IPS-18a (cell line): Measurements from ENCODE around the gene CA7.
"Not testable (repeated sequence)": the region's sequence is repeated elsewhere in the genome, so short reads cannot be mapped to it uniquely, and the experiment has no call there.

Experiments used
- H3K27ac ChIP-seq: one replicate; pipeline ENCODE4 v1.5.1; 2013; ENCODE audit warnings: low read length
- H3K27me3 ChIP-seq: one replicate; pipeline ENCODE4 v1.6.1; 2013; ENCODE audit warnings: mild to moderate bottlenecking, low read length; ENCODE audit not compliant: control insufficient read depth, insufficient read depth
- H3K36me3 ChIP-seq: one replicate; pipeline ENCODE4 v1.6.1; 2013; ENCODE audit warnings: low read depth, low read length; ENCODE audit not compliant: control insufficient read depth
- H3K4me1 ChIP-seq: one replicate; pipeline ENCODE4 v1.6.1; 2013; ENCODE audit warnings: low read depth, low read length; ENCODE audit not compliant: control insufficient read depth
- H3K4me3 ChIP-seq: one replicate; pipeline ENCODE4 v1.5.1; 2013; ENCODE audit warnings: low read length
- H3K9ac ChIP-seq: one replicate; pipeline ENCODE4 v1.6.1; 2013; ENCODE audit warnings: mild to moderate bottlenecking, low read length, moderate library complexity
- H3K9me3 ChIP-seq: one replicate; pipeline ENCODE4 v1.6.1; 2013; ENCODE audit warnings: low read depth, low read length; ENCODE audit not compliant: control insufficient read depth

Gene CA7

GRCh38 chr16:66859397-66860068 is 15.3 kb downstream of the CA7 start:
- Histone ChIP-seq H3K4me1 (no peaks in the 10 kb centered on the region), H3K27me3 (no peaks in the 10 kb centered on the region), H3K36me3 (no peaks in the 10 kb centered on the region), H3K27ac (no peak overlapping the region), H3K9ac (no peak overlapping the region), H3K9me3 (no peaks in the 10 kb centered on the region), H3K4me3 (no peak overlapping the region)

- no peaks in the 10 kb centered on the region for H3K9me3 ChIP-seq
- no peak overlapping the region for H3K9ac ChIP-seq
- H3K4me3 ChIP-seq, result no peak overlapping the region
- no peak overlapping the region for H3K27ac ChIP-seq
- H3K36me3 ChIP-seq, result no peaks in the 10 kb centered on the region
- no peaks in the 10 kb centered on the region for H3K4me1 ChIP-seq
- H3K27me3 ChIP-seq, result no peaks in the 10 kb centered on the region
Observed at GRCh38 chr16:66862023-66862520, 17.9 kb downstream of the CA7 start.

- no peaks in the 10 kb centered on the region for H3K27me3 ChIP-seq
- H3K4me3 ChIP-seq, result no peak overlapping the region
- H3K9me3 ChIP-seq, result no peaks in the 10 kb centered on the region
- H3K36me3 ChIP-seq, result no peaks in the 10 kb centered on the region
- H3K9ac ChIP-seq, result no peak overlapping the region
- H3K4me1 ChIP-seq, result no peaks in the 10 kb centered on the region
- no peak overlapping the region for H3K27ac ChIP-seq
Observed at GRCh38 chr16:66863707-66864106, 19.5 kb downstream of the CA7 start.

GRCh38 chr16:66869424-66869823 is 25.2 kb downstream of the CA7 start:
- H3K4me3 ChIP-seq, result no peak overlapping the region
- H3K27me3 ChIP-seq, result peaks cover 4% of the 10 kb centered on the region
- H3K27ac ChIP-seq, result no peak overlapping the region
- no peak overlapping the region for H3K9ac ChIP-seq
- no peaks in the 10 kb centered on the region for H3K9me3 ChIP-seq
- peaks cover 7% of the 10 kb centered on the region for H3K4me1 ChIP-seq
- H3K36me3 ChIP-seq, result no peaks in the 10 kb centered on the region

GRCh38 chr16:66871363-66871762 is 27.1 kb downstream of the CA7 start:
- not testable (repeated sequence) for H3K4me3 ChIP-seq, H3K27me3 ChIP-seq, H3K4me1 ChIP-seq, H3K36me3 ChIP-seq, H3K9ac ChIP-seq, H3K27ac ChIP-seq, H3K9me3 ChIP-seq

- H3K9me3 ChIP-seq, result no peaks in the 10 kb centered on the region
- no peaks in the 10 kb centered on the region for H3K36me3 ChIP-seq
- H3K4me3 ChIP-seq, result no peak overlapping the region
- H3K27me3 ChIP-seq, result peaks cover 4% of the 10 kb centered on the region
- H3K9ac ChIP-seq, result no peak overlapping the region
- peaks cover 8% of the 10 kb centered on the region for H3K4me1 ChIP-seq
- H3K27ac ChIP-seq, result no peak overlapping the region
Observed at GRCh38 chr16:66871840-66872239, 27.6 kb downstream of the CA7 start.

- Histone ChIP-seq H3K27ac (no peak overlapping the region), H3K9ac (peak overlapping the region; percentile 55), H3K36me3 (no peaks in the 10 kb centered on the region), H3K4me1 (peaks cover 8% of the 10 kb centered on the region), H3K27me3 (peaks cover 4% of the 10 kb centered on the region), H3K4me3 (peak overlapping the region; percentile 63), H3K9me3 (no peaks in the 10 kb centered on the region)
Observed at GRCh38 chr16:66872559-66872942, 28.3 kb downstream of the CA7 start.

- Histone ChIP-seq H3K9ac (peak overlapping the region; percentile 55), H3K27ac (no peak overlapping the region), H3K9me3 (no peaks in the 10 kb centered on the region), H3K36me3 (no peaks in the 10 kb centered on the region), H3K4me1 (peaks cover 8% of the 10 kb centered on the region), H3K4me3 (peak overlapping the region; percentile 63), H3K27me3 (peaks cover 4% of the 10 kb centered on the region)
Observed at GRCh38 chr16:66872943-66873684, 28.9 kb downstream of the CA7 start.

- no peak overlapping the region for H3K4me3 ChIP-seq
- H3K36me3 ChIP-seq, result no peaks in the 10 kb centered on the region
- H3K9ac ChIP-seq, result no peak overlapping the region
- peaks cover 8% of the 10 kb centered on the region for H3K4me1 ChIP-seq
- H3K9me3 ChIP-seq, result no peaks in the 10 kb centered on the region
- H3K27me3 ChIP-seq, result peaks cover 4% of the 10 kb centered on the region
- no peak overlapping the region for H3K27ac ChIP-seq
Observed at GRCh38 chr16:66873685-66874055, 29.5 kb downstream of the CA7 start.

GRCh38 chr16:66874079-66874775 is 30.0 kb downstream of the CA7 start:
- no peaks in the 10 kb centered on the region for H3K9me3 ChIP-seq
- H3K4me3 ChIP-seq, result no peak overlapping the region
- no peak overlapping the region for H3K27ac ChIP-seq
- peaks cover 8% of the 10 kb centered on the region for H3K4me1 ChIP-seq
- H3K36me3 ChIP-seq, result no peaks in the 10 kb centered on the region
- H3K27me3 ChIP-seq, result peaks cover 4% of the 10 kb centered on the region
- H3K9ac ChIP-seq, result no peak overlapping the region

- no peak overlapping the region for H3K27ac ChIP-seq
- no peak overlapping the region for H3K4me3 ChIP-seq
- no peaks in the 10 kb centered on the region for H3K36me3 ChIP-seq
- peaks cover 14% of the 10 kb centered on the region for H3K4me1 ChIP-seq
- no peaks in the 10 kb centered on the region for H3K9me3 ChIP-seq
- H3K27me3 ChIP-seq, result peaks cover 7% of the 10 kb centered on the region
- H3K9ac ChIP-seq, result no peak overlapping the region
Observed at GRCh38 chr16:66878067-66878466, 33.9 kb downstream of the CA7 start.
